GM12864 (cell line): Measurements from ENCODE around the gene CARD16.

Source experiments
- DNase-seq: peaks from one replicate; pipeline ENCODE4 v3.0.0-alpha.2; 2011; ENCODE audit warnings: low read depth
- H3K4me3 ChIP-seq: 2 replicates; pipeline ENCODE4 v1.5.1; 2011; ENCODE audit warnings: mild to moderate bottlenecking, low read depth, low read length, control low read depth
- TF ChIP-seq, protein P1 (sequence below): IDR thresholded peaks from 2 replicates; pipeline ENCODE4 v1.5.1; 2011; ENCODE audit warnings: low read depth, mild to moderate bottlenecking, moderate library complexity, low read length, control low read depth, inconsistent platforms; ENCODE audit errors: missing control alignments

CARD16 gene

DNA sequence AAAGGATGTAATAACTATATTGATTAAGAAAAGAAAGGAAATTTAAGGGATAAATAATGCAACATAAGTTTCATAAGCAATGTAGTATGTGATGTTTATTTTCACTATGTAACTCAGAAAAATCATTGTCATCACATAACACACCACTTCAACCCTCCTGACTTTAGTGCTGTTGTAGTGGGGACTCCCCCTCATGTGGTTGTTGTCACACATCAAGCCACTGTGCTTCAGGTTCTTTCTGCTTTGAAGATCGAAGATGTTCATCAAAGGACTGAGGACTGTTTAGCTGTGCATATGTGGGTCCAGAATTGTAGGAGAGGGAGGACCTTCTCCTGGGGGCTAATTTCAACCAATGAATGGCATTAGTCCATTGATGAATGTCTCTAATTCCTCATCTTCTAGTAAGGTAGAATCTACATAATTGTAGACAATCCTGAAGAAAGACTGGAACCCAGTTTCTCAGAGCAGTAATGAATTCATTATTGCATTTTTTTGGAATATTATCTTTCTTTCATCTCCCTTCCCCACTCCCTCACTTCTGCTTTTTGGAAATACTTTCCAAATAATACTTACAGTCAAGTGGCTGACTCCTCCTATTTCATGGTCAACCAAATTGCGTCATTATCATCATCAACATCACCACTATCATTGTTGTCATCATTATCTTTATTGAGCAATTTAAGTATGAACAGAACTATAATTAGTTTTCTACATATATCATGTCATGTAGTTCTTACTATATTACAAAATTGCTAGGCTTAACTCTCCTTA, 9.8 kb upstream of the CARD16 start:
- TF ChIP-seq, protein P1, sequence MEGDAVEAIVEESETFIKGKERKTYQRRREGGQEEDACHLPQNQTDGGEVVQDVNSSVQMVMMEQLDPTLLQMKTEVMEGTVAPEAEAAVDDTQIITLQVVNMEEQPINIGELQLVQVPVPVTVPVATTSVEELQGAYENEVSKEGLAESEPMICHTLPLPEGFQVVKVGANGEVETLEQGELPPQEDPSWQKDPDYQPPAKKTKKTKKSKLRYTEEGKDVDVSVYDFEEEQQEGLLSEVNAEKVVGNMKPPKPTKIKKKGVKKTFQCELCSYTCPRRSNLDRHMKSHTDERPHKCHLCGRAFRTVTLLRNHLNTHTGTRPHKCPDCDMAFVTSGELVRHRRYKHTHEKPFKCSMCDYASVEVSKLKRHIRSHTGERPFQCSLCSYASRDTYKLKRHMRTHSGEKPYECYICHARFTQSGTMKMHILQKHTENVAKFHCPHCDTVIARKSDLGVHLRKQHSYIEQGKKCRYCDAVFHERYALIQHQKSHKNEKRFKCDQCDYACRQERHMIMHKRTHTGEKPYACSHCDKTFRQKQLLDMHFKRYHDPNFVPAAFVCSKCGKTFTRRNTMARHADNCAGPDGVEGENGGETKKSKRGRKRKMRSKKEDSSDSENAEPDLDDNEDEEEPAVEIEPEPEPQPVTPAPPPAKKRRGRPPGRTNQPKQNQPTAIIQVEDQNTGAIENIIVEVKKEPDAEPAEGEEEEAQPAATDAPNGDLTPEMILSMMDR, result no peak
- H3K4me3 ChIP-seq, result no peak overlapping the region
- DNase-seq, result no peak

GRCh38 chr11:105052487-105052886, 7.4 kb upstream of the CARD16 start:
- DNase-seq, result no peak
- TF ChIP-seq, protein P1, result no peak
- no peak overlapping the region for H3K4me3 ChIP-seq

- no peak for DNase-seq
- no peak overlapping the region for H3K4me3 ChIP-seq
- TF ChIP-seq, protein P1, result no peak
Observed at GRCh38 chr11:105051559-105051958, 6.4 kb upstream of the CARD16 start.

DNA sequence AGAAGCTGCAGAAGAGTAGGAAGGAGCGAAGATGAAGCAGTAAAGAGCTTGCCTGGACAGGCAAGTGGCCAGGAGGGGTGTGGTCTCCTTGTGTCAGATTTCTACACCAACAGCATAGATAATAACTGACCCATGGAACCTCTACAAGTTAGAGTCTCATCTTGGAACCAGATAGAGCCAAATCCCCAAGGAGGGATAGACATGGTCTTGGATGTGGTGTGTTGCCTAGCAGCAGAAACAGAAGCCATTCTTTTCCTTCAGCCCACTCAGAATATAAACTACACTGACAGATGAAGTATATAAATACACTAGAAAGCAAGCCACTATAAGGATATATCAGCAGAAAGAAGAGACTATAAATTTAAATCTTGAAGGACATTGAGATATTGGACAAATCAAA, 4.3 kb upstream of the CARD16 start:
- TF ChIP-seq, protein P1, result no peak
- no peak for DNase-seq
- no peak overlapping the region for H3K4me3 ChIP-seq

- TF ChIP-seq, protein P1, result no peak
- DNase-seq, result no peak
- H3K4me3 ChIP-seq, result no peak overlapping the region
Observed at GRCh38 chr11:105046898-105047579, 1.9 kb upstream of the CARD16 start.

GRCh38 chr11:105045676-105046296, 651 bp upstream of the CARD16 start:
- DNase-seq, result no peak
- no peak overlapping the region; the same call in 1 of the 2 replicates for H3K4me3 ChIP-seq
- TF ChIP-seq, protein P1, result no peak
